Measurements from ENCODE around the gene ACOX1. TPM values are rescaled to one million over a fixed set of nuclear protein-coding genes. Genes with fewer than 3 reads are reported as not detected.

ACOX1 gene
- total and polyA plus RNA-seq, 4 donors, result 33.3 to 293 (median 63.4) TPM

GRCh38 chr17:75895370-75896155 is 83.4 kb downstream of the ACOX1 start:
- no peak for DNase-seq (ENCODE audit: low spot score)
- no peaks in the 10 kb centered on the region for H3K27me3 ChIP-seq (ENCODE audit: control insufficient read depth in 4 of 4, insufficient read depth in 4 of 4, low read length in 3 of 4)
- H3K9me3 ChIP-seq (ENCODE audit: control insufficient read depth in 4 of 4, low read length in 3 of 4), result no peaks in the 10 kb centered on the region
- H3K27ac ChIP-seq (ENCODE audit: low read depth in 1 of 2, low read length in 2 of 2), result peak overlapping the region in 1 of 2 donors; percentile 78
- H3K9ac ChIP-seq (ENCODE audit: low read depth in 1 of 2, low read length in 2 of 2), result no peak overlapping the region
- TF ChIP-seq ZBTB33 (IDR thresholded peaks at IDR 0.05) (no peak), NR2F2 (IDR thresholded peaks at IDR 0.05) (no peak), HNF4A (conservative IDR thresholded peaks at IDR 0.05) (no peak)
- peaks cover 11 to 49% (median 35%) of the 10 kb centered on the region in 4 donors for H3K4me1 ChIP-seq (ENCODE audit: control insufficient read depth in 4 of 4, insufficient read depth in 4 of 4, low read length in 3 of 4)
- 59% methylated on average over 28 of the region's 28 CpGs for WGBS
- H3K36me3 ChIP-seq (ENCODE audit: control insufficient read depth in 4 of 4, insufficient read depth in 3 of 4, low read depth in 1 of 4, low read length in 3 of 4), result peaks cover 0 to 15% (median 7%) of the 10 kb centered on the region in 4 donors
- peak overlapping the region in 2 of 3 donors; percentile 19 to 69 for H3K4me3 ChIP-seq (ENCODE audit: low read depth in 1 of 3, low read length in 3 of 3)

- H3K4me3 ChIP-seq (ENCODE audit: low read depth in 1 of 3, low read length in 3 of 3), result no peak overlapping the region
- H3K36me3 ChIP-seq (ENCODE audit: control insufficient read depth in 4 of 4, insufficient read depth in 3 of 4, low read depth in 1 of 4, low read length in 3 of 4), result peaks cover 0 to 10% (median 3%) of the 10 kb centered on the region in 4 donors
- TF ChIP-seq FOXA2 (IDR thresholded peaks at IDR 0.05) (no peak), JUND (IDR thresholded peaks at IDR 0.05) (no peak), NR2F2 (IDR thresholded peaks at IDR 0.05) (no peak), HNF4G (IDR thresholded peaks at IDR 0.05) (no peak)
- 85% methylated on average over 22 of the region's 22 CpGs for WGBS
- no peak overlapping the region for H3K9ac ChIP-seq (ENCODE audit: low read depth in 1 of 2, low read length in 2 of 2)
- DNase-seq (ENCODE audit: low spot score), result no peak
- H3K27me3 ChIP-seq (ENCODE audit: control insufficient read depth in 4 of 4, insufficient read depth in 4 of 4, low read length in 3 of 4), result no peaks in the 10 kb centered on the region
- no peaks in the 10 kb centered on the region for H3K9me3 ChIP-seq (ENCODE audit: control insufficient read depth in 4 of 4, low read length in 3 of 4)
- no peak overlapping the region for H3K27ac ChIP-seq (ENCODE audit: low read depth in 1 of 2, low read length in 2 of 2)
- H3K4me1 ChIP-seq (ENCODE audit: control insufficient read depth in 4 of 4, insufficient read depth in 4 of 4, low read length in 3 of 4), result peaks cover 11 to 38% (median 24%) of the 10 kb centered on the region in 4 donors
These were observed 84.8 kb downstream of the ACOX1 start for GRCh38 chr17:75894049-75894733.

- Histone ChIP-seq H3K27ac (ENCODE audit: low read depth in 1 of 2, low read length in 2 of 2) (no peak overlapping the region), H3K36me3 (ENCODE audit: control insufficient read depth in 4 of 4, insufficient read depth in 3 of 4, low read depth in 1 of 4, low read length in 3 of 4) (peaks cover 0 to 3% (median under 1%) of the 10 kb centered on the region in 4 donors), H3K27me3 (ENCODE audit: control insufficient read depth in 4 of 4, insufficient read depth in 4 of 4, low read length in 3 of 4) (no peaks in the 10 kb centered on the region), H3K4me1 (ENCODE audit: control insufficient read depth in 4 of 4, insufficient read depth in 4 of 4, low read length in 3 of 4) (peaks cover 11 to 38% (median 24%) of the 10 kb centered on the region in 4 donors), H3K9me3 (ENCODE audit: control insufficient read depth in 4 of 4, low read length in 3 of 4) (no peaks in the 10 kb centered on the region), H3K9ac (ENCODE audit: low read depth in 1 of 2, low read length in 2 of 2) (no peak overlapping the region), H3K4me3 (ENCODE audit: low read depth in 1 of 3, low read length in 3 of 3) (no peak overlapping the region)
- DNase-seq (ENCODE audit: low spot score), result no peak
- WGBS, result 95% methylated on average over 18 of the region's 18 CpGs
- no peak for TF ChIP-seq HNF4G (IDR thresholded peaks at IDR 0.05)
- no peak for TF ChIP-seq SP1 (IDR thresholded peaks at IDR 0.05)
- TF ChIP-seq CTCF (IDR thresholded peaks at IDR 0.05; ENCODE audit: low read depth, low read length, missing input control), result no peak
- TF ChIP-seq MAX (IDR thresholded peaks at IDR 0.05), result no peak
- TF ChIP-seq GABPA (IDR thresholded peaks at IDR 0.05 in 1 of 2, conservative IDR thresholded peaks at IDR 0.05 in 1 of 2), result no peak
- TF ChIP-seq ATF3 (IDR thresholded peaks at IDR 0.05), result no peak
- no peak for TF ChIP-seq FOXA1 (IDR thresholded peaks at IDR 0.05)
- no peak for TF ChIP-seq JUND (IDR thresholded peaks at IDR 0.05)
- TF ChIP-seq RXRA (IDR thresholded peaks at IDR 0.05), result no peak
- no peak for TF ChIP-seq EGR1 (IDR thresholded peaks at IDR 0.05; ENCODE audit: low read depth in 2 of 2)
- TF ChIP-seq HNF4A (conservative IDR thresholded peaks at IDR 0.05), result no peak
- no peak for TF ChIP-seq YY1 (IDR thresholded peaks at IDR 0.05)
- TF ChIP-seq TAF1 (conservative IDR thresholded peaks at IDR 0.05), result no peak
- no peak for TF ChIP-seq RAD21 (IDR thresholded peaks at IDR 0.05)
- no peak for TF ChIP-seq FOXA2 (IDR thresholded peaks at IDR 0.05)
- no peak for TF ChIP-seq NR2F2 (IDR thresholded peaks at IDR 0.05)
- no peak for TF ChIP-seq ZBTB33 (IDR thresholded peaks at IDR 0.05)
These were observed 85.5 kb downstream of the ACOX1 start for GRCh38 chr17:75893305-75894048.
